Measurements from ENCODE around the gene ASB2. TPM values are rescaled to one million over a fixed set of nuclear protein-coding genes. Genes with fewer than 3 reads are reported as not detected.

ASB2 gene
- polyA plus RNA-seq, 1 donor (not counting 4 experiments of a cell fraction or from before 2014, with no cell fraction given): 0.56 TPM

DNA sequence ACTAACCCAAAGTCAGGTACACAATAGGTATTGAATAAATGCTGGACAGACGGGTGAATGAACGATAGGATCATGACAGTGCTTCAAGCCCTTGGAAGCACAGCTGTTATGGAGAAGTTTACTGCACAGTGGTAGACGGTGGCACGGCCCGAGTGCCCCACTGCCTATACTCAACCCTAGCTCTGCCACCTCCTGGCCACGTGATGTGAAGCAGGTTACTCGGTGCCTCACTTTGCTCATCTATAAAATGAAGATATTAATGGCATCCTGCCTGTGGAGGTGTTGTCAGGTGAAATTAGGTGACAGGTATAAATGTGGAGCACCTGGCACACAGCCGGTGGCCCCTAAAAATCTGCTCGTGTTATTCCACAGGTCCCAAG, 5.8 kb downstream of the ASB2 start:
- Histone ChIP-seq H4K20me1 (ENCODE audit: control insufficient read depth, extremely low read depth, insufficient read depth, low read length) (no peaks in the 10 kb centered on the region), H3K4me2 (ENCODE audit: control insufficient read depth, extremely low read depth, insufficient read depth, low read depth, low read length) (no peak overlapping the region), H3K27me3 (ENCODE audit: control insufficient read depth, extremely low read depth, insufficient read depth, low read length) (peaks cover 16% of the 10 kb centered on the region), H3K4me3 (ENCODE audit: control insufficient read depth in 2 of 3, extremely low read depth in 1 of 3, insufficient read depth in 2 of 3, low read depth in 1 of 3, low read length in 3 of 3) (no peak overlapping the region), H2AFZ (ENCODE audit: control insufficient read depth, low read length) (no peak overlapping the region), H3K9me1 (ENCODE audit: control insufficient read depth, extremely low read depth, insufficient read depth, low read length) (no peaks in the 10 kb centered on the region), H3K79me2 (ENCODE audit: control insufficient read depth, insufficient read depth, low read length) (no peaks in the 10 kb centered on the region), H3K27ac (ENCODE audit: control insufficient read depth, insufficient read depth, low read length) (no peak overlapping the region), H3K4me1 (ENCODE audit: control insufficient read depth, extremely low read depth, insufficient read depth, low read length) (peaks cover 5% of the 10 kb centered on the region), H3K9ac (ENCODE audit: control insufficient read depth, extremely low read depth, insufficient read depth, low read length) (no peak overlapping the region), H3K36me3 (ENCODE audit: control insufficient read depth in 2 of 2, extremely low read depth in 1 of 2, insufficient read depth in 2 of 2, low read length in 2 of 2) (no peaks in the 10 kb centered on the region), H3K9me3 (ENCODE audit: control insufficient read depth, low read depth, low read length) (no peaks in the 10 kb centered on the region)
- TF ChIP-seq EZH2 (IDR thresholded peaks at IDR 0.05; ENCODE audit: low read length): no peak
- TF ChIP-seq, protein P1, sequence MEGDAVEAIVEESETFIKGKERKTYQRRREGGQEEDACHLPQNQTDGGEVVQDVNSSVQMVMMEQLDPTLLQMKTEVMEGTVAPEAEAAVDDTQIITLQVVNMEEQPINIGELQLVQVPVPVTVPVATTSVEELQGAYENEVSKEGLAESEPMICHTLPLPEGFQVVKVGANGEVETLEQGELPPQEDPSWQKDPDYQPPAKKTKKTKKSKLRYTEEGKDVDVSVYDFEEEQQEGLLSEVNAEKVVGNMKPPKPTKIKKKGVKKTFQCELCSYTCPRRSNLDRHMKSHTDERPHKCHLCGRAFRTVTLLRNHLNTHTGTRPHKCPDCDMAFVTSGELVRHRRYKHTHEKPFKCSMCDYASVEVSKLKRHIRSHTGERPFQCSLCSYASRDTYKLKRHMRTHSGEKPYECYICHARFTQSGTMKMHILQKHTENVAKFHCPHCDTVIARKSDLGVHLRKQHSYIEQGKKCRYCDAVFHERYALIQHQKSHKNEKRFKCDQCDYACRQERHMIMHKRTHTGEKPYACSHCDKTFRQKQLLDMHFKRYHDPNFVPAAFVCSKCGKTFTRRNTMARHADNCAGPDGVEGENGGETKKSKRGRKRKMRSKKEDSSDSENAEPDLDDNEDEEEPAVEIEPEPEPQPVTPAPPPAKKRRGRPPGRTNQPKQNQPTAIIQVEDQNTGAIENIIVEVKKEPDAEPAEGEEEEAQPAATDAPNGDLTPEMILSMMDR (optimal IDR thresholded peaks at IDR 0.05 in 1 of 3, IDR thresholded peaks at IDR 0.05 in 1 of 3, conservative IDR thresholded peaks at IDR 0.05 in 1 of 3; ENCODE audit: extremely low read depth in 1 of 3, insufficient read depth in 2 of 3, low read length in 3 of 3): peak in 2 of 3 experiments; percentile 57 to 92
- FAIRE-seq (no peak), DNase-seq (ENCODE audit: low read depth, low spot score) (no peak)
- dilution Hi-C loops (cut with MboI; ENCODE audit: extremely low pct_ligation_motif_present, low sequenced_read_pairs): no loop called here

- no peak overlapping the region for H3K9ac ChIP-seq (ENCODE audit: control insufficient read depth, extremely low read depth, insufficient read depth, low read length)
- H2AFZ ChIP-seq (ENCODE audit: control insufficient read depth, low read length): no peak overlapping the region
- H3K27me3 ChIP-seq (ENCODE audit: control insufficient read depth, extremely low read depth, insufficient read depth, low read length): peaks cover 12% of the 10 kb centered on the region
- no peak for DNase-seq (ENCODE audit: low read depth, low spot score)
- FAIRE-seq: no peak
- no peaks in the 10 kb centered on the region for H3K36me3 ChIP-seq (ENCODE audit: control insufficient read depth in 2 of 2, extremely low read depth in 1 of 2, insufficient read depth in 2 of 2, low read length in 2 of 2)
- peaks cover 7% of the 10 kb centered on the region for H3K4me1 ChIP-seq (ENCODE audit: control insufficient read depth, extremely low read depth, insufficient read depth, low read length)
- H3K4me2 ChIP-seq (ENCODE audit: control insufficient read depth, extremely low read depth, insufficient read depth, low read depth, low read length): no peak overlapping the region
- H3K9me1 ChIP-seq (ENCODE audit: control insufficient read depth, extremely low read depth, insufficient read depth, low read length): no peaks in the 10 kb centered on the region
- H3K9me3 ChIP-seq (ENCODE audit: control insufficient read depth, low read depth, low read length): no peaks in the 10 kb centered on the region
- dilution Hi-C loops (cut with MboI; ENCODE audit: extremely low pct_ligation_motif_present, low sequenced_read_pairs): no loop called here
- no peak overlapping the region for H3K4me3 ChIP-seq (ENCODE audit: control insufficient read depth in 2 of 3, extremely low read depth in 1 of 3, insufficient read depth in 2 of 3, low read depth in 1 of 3, low read length in 3 of 3)
- no peak overlapping the region for H3K27ac ChIP-seq (ENCODE audit: control insufficient read depth, insufficient read depth, low read length)
- H3K79me2 ChIP-seq (ENCODE audit: control insufficient read depth, insufficient read depth, low read length): no peaks in the 10 kb centered on the region
- TF ChIP-seq, protein P1 (optimal IDR thresholded peaks at IDR 0.05 in 1 of 3, IDR thresholded peaks at IDR 0.05 in 1 of 3, conservative IDR thresholded peaks at IDR 0.05 in 1 of 3; ENCODE audit: extremely low read depth in 1 of 3, insufficient read depth in 2 of 3, low read length in 3 of 3): no peak
- TF ChIP-seq EZH2 (IDR thresholded peaks at IDR 0.05; ENCODE audit: low read length): no peak
- H4K20me1 ChIP-seq (ENCODE audit: control insufficient read depth, extremely low read depth, insufficient read depth, low read length): no peaks in the 10 kb centered on the region
These were observed 7.1 kb downstream of the ASB2 start for GRCh38 chr14:93969082-93969828.

All from keratinocyte (primary cell).